Esophagus (tissue), 2 donors: ENCODE measurements around the gene KLF6. TPM values are rescaled to one million over a fixed set of nuclear protein-coding genes. Genes with fewer than 3 reads are reported as not detected.
"Not testable (repeated sequence)": the region's sequence is repeated elsewhere in the genome, so short reads cannot be mapped to it uniquely, and the experiment has no call there.

Experiments used
- H3K27ac ChIP-seq, 2 donors: one replicate each; pipeline ENCODE4 v1.5.1; 2013; ENCODE audit warnings: low read depth in 2 of 2, mild to moderate bottlenecking in 2 of 2, inconsistent platforms in 1 of 2, low read length in 1 of 2, moderate library complexity in 1 of 2
- H3K27me3 ChIP-seq, 2 donors: one replicate each; pipeline ENCODE4 v1.6.1; 2013; ENCODE audit warnings: low read length in 2 of 2, control low read depth in 1 of 2, mild to moderate bottlenecking in 1 of 2; ENCODE audit not compliant: insufficient read depth in 2 of 2, control insufficient read depth in 1 of 2
- H3K36me3 ChIP-seq, 2 donors: one replicate each; pipeline ENCODE4 v1.6.1; 2013; ENCODE audit warnings: low read length in 1 of 2; ENCODE audit not compliant: control insufficient read depth in 2 of 2, insufficient read depth in 2 of 2
- H3K4me1 ChIP-seq, 2 donors: one replicate each; pipeline ENCODE4 v1.6.1; 2013; ENCODE audit warnings: low read length in 1 of 2; ENCODE audit not compliant: control insufficient read depth in 2 of 2, insufficient read depth in 2 of 2
- H3K4me3 ChIP-seq, 2 donors: one replicate each; pipeline ENCODE4 v1.5.1; 2013; ENCODE audit warnings: low read length in 2 of 2, mild to moderate bottlenecking in 2 of 2, low read depth in 1 of 2, moderate library complexity in 1 of 2
- H3K9me3 ChIP-seq, 2 donors: one replicate each; pipeline ENCODE4 v1.6.1; 2013; ENCODE audit warnings: mild to moderate bottlenecking in 2 of 2, low read depth in 1 of 2, low read length in 1 of 2, moderate library complexity in 1 of 2; ENCODE audit not compliant: control insufficient read depth in 2 of 2, insufficient read depth in 1 of 2
- WGBS, 2 donors: extraction: QIAGEN DNeasy Blood & Tissue Kit; methylation state at CpG; one replicate each; pipeline ENCODE4 v1.1.7; 2013; 5-methylcytosine and 5-hydroxymethylcytosine counted together
- polyA plus RNA-seq, 2 donors: library from polyadenylated mRNA; stranded (reverse); fragments of 200-250 nt; gene quantifications; one replicate each; pipeline ENCODE4 v1.2.3, GENCODE V29; 2013
- donor health status: healthy with polysubstance abuse.
- donor health status: Bipolar disorder and iron deficiency.

The KLF6 gene
- polyA plus RNA-seq, 2 donors, result 41.6 to 44.7 TPM

GRCh38 chr10:3741688-3742461 is 43.1 kb downstream of the KLF6 start:
- Histone ChIP-seq H3K36me3 (no peaks in the 10 kb centered on the region), H3K4me1 (peaks cover 0 to 2% of the 10 kb centered on the region in 2 donors), H3K27me3 (no peaks in the 10 kb centered on the region), H3K27ac (peak overlapping the region in 1 of 2 donors; percentile 40), H3K4me3 (no peak overlapping the region), H3K9me3 (no peaks in the 10 kb centered on the region)
- 58% methylated on average over 6 of the region's 6 CpGs for WGBS, 2 donors

DNA sequence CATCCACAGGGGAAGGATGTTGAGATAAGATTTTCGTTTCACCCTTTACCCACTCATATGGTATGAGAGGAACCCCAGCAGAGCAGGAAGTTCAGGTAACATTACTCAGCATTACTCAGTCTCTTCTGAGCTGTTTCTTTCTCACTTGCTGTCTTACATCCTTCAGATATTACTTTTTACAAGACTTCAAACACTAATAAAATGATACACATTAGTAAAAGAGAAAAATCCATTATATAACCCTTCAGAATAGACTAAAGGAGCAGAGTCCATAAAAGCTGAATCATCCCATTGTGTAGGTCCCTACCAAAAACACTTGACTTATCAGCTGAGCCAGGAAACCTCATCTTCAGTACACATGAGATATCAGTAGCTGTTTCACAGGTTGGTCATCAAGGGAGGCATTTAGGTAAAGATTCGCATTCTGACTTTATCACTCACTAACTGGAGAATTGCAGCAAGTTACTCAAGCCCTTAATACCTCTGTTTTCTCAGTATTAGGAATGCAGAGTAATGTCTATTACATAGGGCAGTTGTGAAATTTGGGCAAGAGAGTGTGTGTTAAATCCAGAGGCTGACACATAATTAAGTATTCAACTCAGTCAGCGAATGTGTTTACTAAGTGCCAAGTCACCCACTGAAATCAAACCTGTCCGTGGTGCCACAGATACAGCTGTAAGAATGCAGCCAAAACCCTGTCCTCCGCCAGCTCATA is 44.7 kb downstream of the KLF6 start:
- Histone ChIP-seq H3K27ac (peak overlapping the region; percentile 42 to 73), H3K4me3 (no peak overlapping the region), H3K36me3 (no peaks in the 10 kb centered on the region), H3K9me3 (no peaks in the 10 kb centered on the region), H3K27me3 (no peaks in the 10 kb centered on the region), H3K4me1 (peaks cover 0 to 2% of the 10 kb centered on the region in 2 donors)
- WGBS, 2 donors, result 48 to 59% methylated on average over 5 of the region's 5 CpGs

GRCh38 chr10:3738855-3739350 is 46.1 kb downstream of the KLF6 start:
- whole genome bisulfite sequencing, 2 donors, result 56 to 66% methylated on average over 1 of the region's 1 CpG
- Histone ChIP-seq H3K27ac (no peak overlapping the region), H3K4me1 (no peaks in the 10 kb centered on the region)

GRCh38 chr10:3737864-3738263 is 47.1 kb downstream of the KLF6 start:
- no peak overlapping the region for H3K4me3 ChIP-seq
- H3K27me3 ChIP-seq, result no peaks in the 10 kb centered on the region
- no peak overlapping the region for H3K27ac ChIP-seq
- no peaks in the 10 kb centered on the region for H3K9me3 ChIP-seq
- no peaks in the 10 kb centered on the region for H3K4me1 ChIP-seq
- no peaks in the 10 kb centered on the region for H3K36me3 ChIP-seq
- 67 to 87% methylated on average over 4 of the region's 4 CpGs for WGBS, 2 donors

More at GRCh38 chr10:3738855-3739350, 46.1 kb downstream of the KLF6 start:
- H3K27me3 ChIP-seq, result no peaks in the 10 kb centered on the region
- H3K4me3 ChIP-seq, result no peak overlapping the region
- no peaks in the 10 kb centered on the region for H3K36me3 ChIP-seq
- H3K9me3 ChIP-seq, result no peaks in the 10 kb centered on the region

DNA sequence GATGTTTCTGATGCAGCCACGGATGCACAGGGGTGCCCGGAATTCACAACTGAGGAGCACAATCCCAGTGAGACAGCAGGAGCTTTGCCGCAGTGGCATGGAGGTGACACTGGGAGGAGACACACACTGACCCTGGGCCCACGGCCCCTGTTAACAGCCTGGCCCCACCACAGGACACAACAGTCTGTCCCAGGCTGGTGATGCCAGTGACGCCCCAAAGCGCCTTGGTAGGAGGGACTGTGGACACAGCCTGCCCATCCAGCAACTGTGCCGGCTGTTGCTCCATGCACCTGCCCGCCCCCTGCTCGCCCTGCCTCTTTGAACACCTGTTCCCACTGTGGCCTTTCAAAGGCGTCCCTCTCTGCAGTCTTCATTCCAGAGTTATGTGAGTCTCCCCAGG is 49.8 kb downstream of the KLF6 start:
- WGBS, 2 donors, result 73 to 78% methylated on average over 10 of the region's 10 CpGs
- no peak overlapping the region for H3K4me3 ChIP-seq

GRCh38 chr10:3734111-3734510 is 50.9 kb downstream of the KLF6 start:
- Histone ChIP-seq H3K36me3 (no peaks in the 10 kb centered on the region), H3K27ac (no peak overlapping the region), H3K27me3 (no peaks in the 10 kb centered on the region), H3K9me3 (no peaks in the 10 kb centered on the region), H3K4me3 (no peak overlapping the region), H3K4me1 (peaks cover 0 to 2% of the 10 kb centered on the region in 2 donors)
- 77 to 79% methylated on average over 3 of the region's 3 CpGs for WGBS, 2 donors

More for the DNA sequence above, 49.8 kb downstream of the KLF6 start:
- Histone ChIP-seq H3K4me1 (no peaks in the 10 kb centered on the region), H3K9me3 (no peaks in the 10 kb centered on the region), H3K27ac (no peak overlapping the region), H3K36me3 (no peaks in the 10 kb centered on the region), H3K27me3 (no peaks in the 10 kb centered on the region)

DNA sequence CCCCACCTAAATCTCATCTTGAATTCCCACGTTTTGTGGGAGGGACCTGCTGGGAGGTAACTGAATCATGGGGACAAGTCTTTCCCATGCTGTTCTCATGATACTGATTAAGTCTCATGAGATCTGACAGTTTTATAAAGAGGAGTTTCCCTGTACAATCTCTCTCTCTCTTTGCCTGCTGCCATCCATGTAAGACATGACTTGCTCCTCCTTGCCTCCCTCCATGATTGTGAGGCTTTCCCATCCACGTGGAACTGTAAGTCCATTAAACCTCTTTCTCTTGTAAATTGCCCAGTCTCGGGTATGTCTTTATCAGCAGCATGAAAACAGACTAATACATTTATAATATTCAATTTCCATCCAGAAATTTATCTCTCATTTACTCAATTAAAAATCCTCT is 52.8 kb downstream of the KLF6 start:
- 83 to 94% methylated on average over 3 of the region's 3 CpGs for WGBS, 2 donors
- not testable (repeated sequence) for H3K27ac ChIP-seq, H3K9me3 ChIP-seq, H3K4me3 ChIP-seq, H3K27me3 ChIP-seq, H3K4me1 ChIP-seq, H3K36me3 ChIP-seq

DNA sequence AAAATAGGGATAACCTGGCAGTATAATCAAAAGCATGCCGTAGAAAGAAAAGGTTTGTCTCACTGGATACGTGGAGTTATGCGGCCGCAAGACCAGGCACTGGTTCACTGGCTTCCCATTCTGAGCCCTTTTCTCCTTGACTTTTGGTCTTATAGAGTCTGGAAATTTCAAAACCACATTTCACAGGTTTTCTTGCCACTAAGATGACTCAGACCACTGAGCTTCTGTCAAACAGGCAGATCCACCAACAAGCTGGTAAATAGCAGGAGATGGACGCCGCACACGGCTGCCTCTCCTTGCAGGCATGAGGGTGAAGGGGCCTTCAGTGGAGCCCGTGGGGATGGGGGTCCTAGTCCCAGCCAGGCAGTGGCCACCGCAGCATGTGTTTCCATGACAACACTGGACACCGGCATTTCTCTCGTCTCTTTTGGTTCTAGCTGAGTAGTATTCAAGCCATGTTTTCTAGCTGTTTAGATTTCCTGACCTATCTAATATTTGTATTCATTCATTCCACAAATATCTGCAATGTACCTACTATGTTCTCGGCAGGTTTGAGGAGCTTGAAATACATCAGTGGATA is 55.5 kb downstream of the KLF6 start:
- Histone ChIP-seq H3K9me3 (no peaks in the 10 kb centered on the region), H3K36me3 (no peaks in the 10 kb centered on the region), H3K4me1 (peaks cover 0 to 2% of the 10 kb centered on the region in 2 donors), H3K27ac (no peak overlapping the region), H3K4me3 (no peak overlapping the region), H3K27me3 (no peaks in the 10 kb centered on the region)
- 84% methylated on average over 12 of the region's 12 CpGs for WGBS, 2 donors

DNA sequence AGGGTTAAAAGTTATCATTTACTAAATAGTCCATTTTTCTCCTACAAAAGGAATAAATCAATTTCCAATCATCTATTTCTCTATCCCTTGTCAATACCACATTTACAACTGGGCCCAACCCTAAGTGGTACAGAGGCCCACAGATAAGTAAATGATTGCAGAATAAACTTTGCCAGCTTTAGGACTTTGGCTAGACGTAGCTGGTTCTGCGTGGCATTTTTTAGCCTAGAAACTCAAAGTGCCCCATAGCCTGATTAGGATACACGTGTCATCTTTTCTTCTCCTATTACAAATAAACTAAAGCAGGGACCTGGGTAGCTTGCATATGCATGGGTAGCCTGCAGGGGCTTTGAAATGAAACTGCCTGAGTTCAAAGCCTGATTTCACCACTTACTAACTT is 56.4 kb downstream of the KLF6 start:
- H3K27me3 ChIP-seq, result no peaks in the 10 kb centered on the region
- H3K4me1 ChIP-seq, result peaks cover 0 to 2% of the 10 kb centered on the region in 2 donors
- no peaks in the 10 kb centered on the region for H3K36me3 ChIP-seq
- no peak overlapping the region for H3K27ac ChIP-seq
- 76 to 90% methylated on average over 3 of the region's 3 CpGs for WGBS, 2 donors
- H3K9me3 ChIP-seq, result no peaks in the 10 kb centered on the region
- H3K4me3 ChIP-seq, result no peak overlapping the region
